ENCODE data around the gene SMNDC1.

Gene SMNDC1

GRCh38 chr10:110241407-110241806 is 63.3 kb downstream of the SMNDC1 start:
- Histone ChIP-seq H2AFZ (ENCODE audit: low read length) (no peak overlapping the region), H3K79me2 (ENCODE audit: insufficient read depth, low read length) (peaks cover 14% of the 10 kb centered on the region; the same call in 1 of the 2 replicates), H4K20me1 (ENCODE audit: insufficient read depth, low read length, poor library complexity, severe bottlenecking) (no peaks in the 10 kb centered on the region), H3K9ac (ENCODE audit: low read depth, low read length, poor library complexity, severe bottlenecking) (peak overlapping the region; percentile 22), H3K9me3 (ENCODE audit: insufficient read depth, low read depth, low read length) (no peaks in the 10 kb centered on the region; the same call in 1 of the 2 replicates), H3K4me2 (ENCODE audit: low read depth, low read length, poor library complexity, severe bottlenecking) (peak overlapping the region; percentile 59), H3F3A (ENCODE audit: low read depth) (no peaks in the 10 kb centered on the region), H3K4me1 (ENCODE audit: insufficient read depth, low read length, poor library complexity, severe bottlenecking) (peaks cover 28% of the 10 kb centered on the region), H3K4me3 (ENCODE audit: low read length, poor library complexity, severe bottlenecking) (peak overlapping the region; percentile 41), H3K36me3 (ENCODE audit: insufficient read depth, low read length) (peaks cover 10% of the 10 kb centered on the region; the same call in 1 of the 2 replicates), H3K27me3 (ENCODE audit: insufficient read depth, low read length, poor library complexity, severe bottlenecking) (no peaks in the 10 kb centered on the region), H3K9me2 (replicated peaks; ENCODE audit: low read depth, low read length) (no peaks in the 10 kb centered on the region)
- TF ChIP-seq EZH2phosphoT487 (IDR thresholded peaks at IDR 0.05; ENCODE audit: borderline replicate concordance), result no peak
- TF ChIP-seq CTCF (conservative IDR thresholded peaks at IDR 0.05; ENCODE audit: low read length), result no peak

All from Loucy (cell line).